Epithelial cell of proximal tubule (primary cell): Measurements from ENCODE around the gene PCDH1. TPM values are rescaled to one million over a fixed set of nuclear protein-coding genes. Genes with fewer than 3 reads are reported as not detected.

Experiments used
- DNase-seq: peaks from one replicate; pipeline ENCODE4 v3.0.0-alpha.2; 2011; ENCODE audit warnings: low read depth
- H3K4me3 ChIP-seq: 2 replicates; pipeline ENCODE4 v1.5.1; 2011; ENCODE audit warnings: low read depth, mild to moderate bottlenecking, low read length
- CTCF ChIP-seq: conservative IDR thresholded peaks from 2 replicates; pipeline ENCODE4 v1.5.1; 2012; ENCODE audit warnings: low read depth, mild to moderate bottlenecking, low read length
- total RNA-seq: library from RNA; depleted of rRNA; stranded (reverse); fragments of >200 nt; gene quantifications from 2 replicates; pipeline ENCODE4 v1.2.3, GENCODE V29; 2015

Gene PCDH1
- total RNA-seq, 1 donor from 2014 or later, result 17.4 TPM

DNA sequence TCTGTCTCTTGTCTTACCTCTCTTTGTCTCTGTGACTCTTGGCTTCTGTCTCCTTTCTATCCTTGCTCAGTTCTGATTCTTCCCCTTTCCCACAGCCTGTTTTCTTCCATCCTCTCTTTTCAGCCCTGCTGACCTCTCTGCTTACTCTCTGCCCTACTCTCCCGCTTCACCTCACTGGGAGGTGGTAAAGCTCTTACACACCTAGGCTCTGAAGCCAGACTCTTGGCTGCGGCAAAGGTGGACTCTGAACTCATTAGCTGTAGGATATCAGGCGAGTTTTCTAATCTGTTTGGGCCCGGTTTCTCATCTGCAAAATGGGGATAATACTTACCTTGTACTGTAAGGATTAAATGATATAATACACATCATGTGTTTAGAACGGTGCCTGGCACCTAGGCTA is 11.1 kb downstream of the PCDH1 start:
- DNase-seq, result no peak
- TF ChIP-seq CTCF, result no peak
- no peak overlapping the region for H3K4me3 ChIP-seq

DNA sequence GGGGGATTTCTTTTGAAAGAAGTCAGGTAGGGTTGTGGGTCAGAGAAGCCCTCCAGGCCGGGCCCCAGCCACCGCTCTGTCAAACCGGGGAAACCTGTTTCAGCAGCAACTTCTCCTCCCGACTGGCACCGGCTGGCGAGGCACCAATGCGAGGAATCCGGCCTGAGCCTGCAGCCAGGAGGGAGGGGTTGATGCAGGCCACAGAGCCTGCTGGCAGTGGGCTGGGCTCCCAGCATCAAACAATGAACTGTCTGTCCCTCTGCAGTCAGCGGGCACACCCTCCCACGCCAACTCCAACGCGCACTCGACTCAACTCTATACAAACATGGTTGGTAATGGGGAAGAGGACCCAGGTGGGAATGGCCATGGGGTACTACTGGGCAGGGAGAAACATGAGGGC is 12.1 kb downstream of the PCDH1 start:
- no peak for TF ChIP-seq CTCF
- no peak for DNase-seq
- H3K4me3 ChIP-seq, result no peak overlapping the region

- no peak for DNase-seq
- TF ChIP-seq CTCF, result no peak
- no peak overlapping the region for H3K4me3 ChIP-seq
These were observed 12.8 kb downstream of the PCDH1 start for GRCh38 chr5:141865406-141865805.

DNA sequence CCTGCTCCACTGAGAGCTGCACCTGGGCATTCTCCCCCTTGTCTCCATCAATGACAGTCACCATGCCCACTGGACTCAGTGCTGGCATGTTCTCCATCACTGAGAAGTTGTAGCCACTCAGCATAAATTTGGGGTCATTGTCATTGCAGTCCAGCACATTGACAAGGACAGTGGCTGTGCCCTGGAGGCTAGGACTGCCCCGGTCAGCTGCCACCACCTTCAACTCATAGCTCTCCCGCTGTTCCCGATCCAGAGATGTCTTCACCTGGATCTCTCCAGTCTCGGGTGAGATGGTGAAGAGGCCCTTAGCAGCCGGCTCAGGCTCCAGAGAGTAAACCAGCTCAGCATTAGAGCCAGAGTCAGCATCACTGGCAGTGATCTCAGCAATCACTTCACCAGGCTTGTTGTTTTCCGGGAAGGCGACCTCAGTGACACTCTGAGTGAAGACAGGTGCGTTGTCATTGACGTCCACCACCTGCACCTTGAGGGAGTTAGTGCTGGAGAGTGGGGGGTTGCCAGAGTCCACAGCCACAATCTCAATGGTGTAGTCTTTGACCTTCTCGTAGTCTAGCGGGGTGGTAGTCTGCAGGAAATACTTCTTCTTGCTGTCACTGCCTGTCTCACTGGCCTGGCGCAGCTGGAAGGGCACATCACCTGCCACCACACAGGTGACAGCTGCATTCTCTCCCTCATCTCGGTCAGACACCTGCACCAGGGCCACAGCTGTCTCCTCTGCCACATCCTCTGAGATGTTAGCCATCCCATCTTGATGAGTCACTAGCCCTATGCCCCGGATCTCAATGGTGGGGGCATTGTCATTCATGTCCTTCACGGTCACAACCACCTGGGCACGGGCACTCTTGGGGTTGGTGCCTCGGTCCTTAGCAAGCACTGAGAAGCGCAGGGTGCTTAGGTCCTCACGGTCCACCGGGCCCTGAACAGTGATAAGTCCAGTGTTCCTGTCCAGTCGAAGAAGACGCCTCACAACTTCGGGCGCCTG is 13.5 kb downstream of the PCDH1 start:
- DNase-seq, result no peak
- no peak for TF ChIP-seq CTCF
- H3K4me3 ChIP-seq, result no peak overlapping the region

DNA sequence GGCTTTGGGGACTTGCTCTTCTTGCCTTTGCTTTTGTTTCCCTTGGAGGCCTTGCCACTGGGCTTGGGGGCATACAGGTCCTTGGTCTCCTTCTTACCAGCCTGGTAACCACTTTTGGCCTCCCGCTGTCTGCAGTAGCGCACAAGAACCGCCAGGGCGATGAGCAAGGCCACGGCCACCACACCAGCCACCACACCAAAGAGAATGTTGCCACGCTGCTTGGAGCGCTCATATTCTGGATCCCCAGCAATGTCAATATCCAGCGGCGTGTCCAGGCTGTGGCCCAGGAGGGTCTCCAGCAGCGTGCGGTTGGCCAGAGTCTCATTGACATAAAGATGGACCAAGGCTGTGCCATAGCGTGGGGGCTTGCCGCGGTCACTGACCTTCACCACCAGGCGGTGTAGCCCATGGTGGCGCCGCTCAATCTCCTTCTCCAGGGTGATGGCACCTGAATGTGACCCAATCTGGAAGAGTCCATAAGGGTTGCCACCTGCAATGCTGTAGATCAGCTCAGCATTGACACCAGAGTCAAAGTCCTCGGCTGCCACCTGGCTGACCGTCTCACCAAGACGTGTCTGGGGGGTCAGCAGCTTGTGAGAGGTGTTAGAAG is 14.5 kb downstream of the PCDH1 start:
- DNase-seq, result no peak
- no peak for TF ChIP-seq CTCF
- no peak overlapping the region for H3K4me3 ChIP-seq

DNA sequence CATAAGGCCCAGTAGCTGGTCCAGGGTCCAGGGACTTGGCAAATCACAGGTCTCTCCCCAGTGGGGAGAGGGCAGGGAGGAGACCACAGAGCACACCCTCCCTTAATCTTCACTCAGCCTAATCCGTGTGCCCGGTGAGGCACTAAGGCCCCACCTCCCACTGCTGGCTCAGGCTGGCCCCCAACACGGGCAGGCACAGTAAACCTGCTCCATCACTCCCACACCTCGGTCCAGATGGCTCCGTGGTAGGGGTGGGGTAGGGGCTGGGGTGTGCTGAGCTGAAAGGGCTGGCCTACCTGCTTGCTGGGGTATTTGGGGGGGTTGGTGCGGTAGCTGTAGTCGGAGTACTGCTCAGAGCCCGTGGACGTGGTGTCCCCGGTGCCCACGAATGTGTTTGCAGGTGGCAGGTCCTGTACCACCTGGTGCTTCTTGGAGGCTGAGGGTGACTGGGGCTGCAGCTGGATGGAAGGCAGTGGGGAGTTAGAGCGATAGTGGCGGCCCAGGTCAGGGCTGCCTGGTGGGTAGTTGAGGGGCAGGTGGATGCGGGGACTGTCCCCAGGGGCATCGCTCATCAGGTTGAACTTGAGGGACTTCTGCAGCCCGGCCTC is 15.2 kb downstream of the PCDH1 start:
- TF ChIP-seq CTCF, result no peak
- H3K4me3 ChIP-seq, result no peak overlapping the region
- no peak for DNase-seq
